HG02870 (cell line): ENCODE measurements around the gene MSI2.

Source experiments
- ATAC-seq: cut with Tn5 transposase; IDR thresholded peaks from one replicate; pipeline ENCODE4 v1.9.1; 2021; ENCODE audit warnings: mild to moderate bottlenecking, moderate library complexity; ENCODE audit not compliant: unreplicated experiment

The MSI2 gene

GRCh38 chr17:57468932-57469775 lies 212.8 kb downstream of the MSI2 start:
- ATAC-seq, result peak; percentile 45

GRCh38 chr17:57470906-57471305 lies 214.6 kb downstream of the MSI2 start:
- no peak for ATAC-seq

- no peak for ATAC-seq
Observed at GRCh38 chr17:57471868-57472368, 215.6 kb downstream of the MSI2 start.

- ATAC-seq, result no peak
Observed at GRCh38 chr17:57475796-57476195, 219.5 kb downstream of the MSI2 start.

GRCh38 chr17:57477522-57478362 lies 221.4 kb downstream of the MSI2 start:
- no peak for ATAC-seq

- ATAC-seq, result no peak
Observed at GRCh38 chr17:57478478-57479250, 222.3 kb downstream of the MSI2 start.

- ATAC-seq, result no peak
Observed at GRCh38 chr17:57480438-57481196, 224.3 kb downstream of the MSI2 start.

- ATAC-seq, result no peak
Observed at GRCh38 chr17:57481910-57482391, 225.6 kb downstream of the MSI2 start.

- no peak for ATAC-seq
Observed at GRCh38 chr17:57482657-57483056, 226.3 kb downstream of the MSI2 start.

- ATAC-seq, result no peak
Observed at GRCh38 chr17:57484081-57484666, 227.9 kb downstream of the MSI2 start.

GRCh38 chr17:57484826-57485565 lies 228.7 kb downstream of the MSI2 start:
- no peak for ATAC-seq

- ATAC-seq, result no peak
Observed at GRCh38 chr17:57485566-57485865, 229.2 kb downstream of the MSI2 start.

- ATAC-seq, result peak; percentile 59
Observed at GRCh38 chr17:57485916-57486881, 229.9 kb downstream of the MSI2 start.

GRCh38 chr17:57486882-57487301 lies 230.6 kb downstream of the MSI2 start:
- ATAC-seq, result no peak

- ATAC-seq, result no peak
Observed at GRCh38 chr17:57487573-57487972, 231.2 kb downstream of the MSI2 start.

GRCh38 chr17:57488856-57489255 lies 232.5 kb downstream of the MSI2 start:
- no peak for ATAC-seq

- ATAC-seq, result no peak
Observed at GRCh38 chr17:57489321-57489720, 233.0 kb downstream of the MSI2 start.
